ENCODE data around the gene SLC32A1.

DNA sequence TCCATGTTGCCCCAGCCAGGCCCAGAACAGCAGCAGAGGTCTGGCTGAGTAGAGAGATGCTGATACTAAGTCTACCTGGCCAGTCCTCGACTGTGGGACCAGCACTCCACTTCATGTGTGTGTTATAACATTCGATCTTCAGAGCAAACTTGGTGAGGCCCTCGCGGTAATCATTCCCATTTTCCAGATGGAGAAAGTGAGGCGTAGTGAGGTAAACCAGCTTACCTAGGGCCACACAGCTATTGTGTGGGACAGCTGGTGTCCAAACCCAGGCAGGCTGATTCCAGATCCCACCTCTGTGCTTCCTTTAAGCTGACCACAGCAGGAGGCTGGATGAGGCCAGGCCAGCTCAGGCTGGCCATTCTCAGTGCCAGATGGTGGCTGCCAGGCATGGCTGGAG is 47.7 kb upstream of the SLC32A1 start:
- TF ChIP-seq CTCF (IDR thresholded peaks at IDR 0.05), result no peak
- TF ChIP-seq POLR2A (IDR thresholded peaks at IDR 0.05), result no peak
- TF ChIP-seq EP300 (IDR thresholded peaks at IDR 0.05), result no peak

Data from tibial nerve (tissue), 4 donors.